Liver (tissue), 9 donors: Measurements from ENCODE around the gene CDCA3. TPM values are rescaled to one million over a fixed set of nuclear protein-coding genes. Genes with fewer than 3 reads are reported as not detected.
A peak's percentile ranks its signal among the peaks of the same experiment; 100 is the strongest.

Source experiments
- DNase-seq: peaks from one replicate; pipeline ENCODE4 v3.0.0-alpha.2; 2017; ENCODE audit warnings: low spot score
- H3K27ac ChIP-seq, 2 donors: one replicate each; pipeline ENCODE4 v1.7.0; 2013; ENCODE audit warnings: inconsistent platforms in 2 of 2, low read length in 2 of 2, control low read depth in 1 of 2, low read depth in 1 of 2, mild to moderate bottlenecking in 1 of 2
- H3K27me3 ChIP-seq, 4 donors: one replicate each; pipeline versions ENCODE4 v1.6.1 to v1.7.0; 2013; ENCODE audit warnings: low read length in 3 of 4, inconsistent platforms in 1 of 4, mild to moderate bottlenecking in 1 of 4, moderate library complexity in 1 of 4; ENCODE audit not compliant: control insufficient read depth in 4 of 4, insufficient read depth in 4 of 4
- H3K36me3 ChIP-seq, 4 donors: one replicate each; pipeline versions ENCODE4 v1.6.1 to v1.7.0; 2013; ENCODE audit warnings: low read length in 3 of 4, mild to moderate bottlenecking in 3 of 4, low read depth in 1 of 4, moderate library complexity in 1 of 4; ENCODE audit not compliant: control insufficient read depth in 4 of 4, insufficient read depth in 3 of 4
- H3K4me1 ChIP-seq, 4 donors: one replicate each; pipeline versions ENCODE4 v1.6.1 to v1.7.0; 2013; ENCODE audit warnings: low read length in 3 of 4, mild to moderate bottlenecking in 3 of 4, moderate library complexity in 1 of 4; ENCODE audit not compliant: control insufficient read depth in 4 of 4, insufficient read depth in 4 of 4
- H3K4me3 ChIP-seq, 3 donors: one replicate each; pipeline versions ENCODE4 v1.6.1 to v1.7.0; 2013; ENCODE audit warnings: low read length in 3 of 3, control low read depth in 1 of 3, low read depth in 1 of 3, mild to moderate bottlenecking in 1 of 3
- H3K9ac ChIP-seq, 2 donors: one replicate each; pipeline ENCODE4 v1.7.0; 2013; ENCODE audit warnings: low read length in 2 of 2, mild to moderate bottlenecking in 2 of 2, moderate library complexity in 2 of 2, control low read depth in 1 of 2, low read depth in 1 of 2
- H3K9me3 ChIP-seq, 4 donors: one replicate each; pipeline versions ENCODE4 v1.6.1 to v1.7.0; 2013; ENCODE audit warnings: low read length in 3 of 4; ENCODE audit not compliant: control insufficient read depth in 4 of 4
- EGR1 ChIP-seq, 2 donors: IDR thresholded peaks; 2 replicates each; pipeline ENCODE4 v1.6.1; 2016 to 2018; ENCODE audit warnings: antibody characterized with exemption in 2 of 2, low read depth in 2 of 2
- FOXA1 ChIP-seq: IDR thresholded peaks from 2 replicates; pipeline ENCODE4 v1.6.1; 2016; ENCODE audit warnings: antibody characterized with exemption
- FOXA2 ChIP-seq: IDR thresholded peaks from 2 replicates; pipeline ENCODE4 v1.6.1; 2016; ENCODE audit warnings: antibody characterized with exemption
- GABPA ChIP-seq, 2 donors: IDR thresholded peaks in 1 of 2; conservative IDR thresholded peaks in 1 of 2; 2 replicates each; pipeline ENCODE4 v1.6.1; 2016; ENCODE audit warnings: antibody characterized with exemption in 2 of 2, mild to moderate bottlenecking in 1 of 2, moderate library complexity in 1 of 2
- HNF4A ChIP-seq, 2 donors: conservative IDR thresholded peaks; 2 replicates each; pipeline ENCODE4 v1.6.1; 2016; ENCODE audit warnings: antibody characterized with exemption in 2 of 2, mild to moderate bottlenecking in 2 of 2
- HNF4G ChIP-seq: IDR thresholded peaks from 2 replicates; pipeline ENCODE4 v1.6.1; 2016; ENCODE audit warnings: antibody characterized with exemption
- JUND ChIP-seq, 2 donors: IDR thresholded peaks; 2 replicates each; pipeline ENCODE4 v1.6.1; 2016; ENCODE audit warnings: antibody characterized with exemption in 2 of 2
- NR2F2 ChIP-seq: IDR thresholded peaks from 2 replicates; pipeline ENCODE4 v1.6.1; 2016; ENCODE audit warnings: antibody characterized with exemption
- RAD21 ChIP-seq, 2 donors: IDR thresholded peaks; 2 replicates each; pipeline ENCODE4 v1.6.1; 2016; ENCODE audit warnings: antibody characterized with exemption in 2 of 2, mild to moderate bottlenecking in 2 of 2
- RXRA ChIP-seq, 2 donors: IDR thresholded peaks; 2 replicates each; pipeline ENCODE4 v1.6.1; 2017 to 2018; ENCODE audit warnings: antibody characterized with exemption in 2 of 2, mild to moderate bottlenecking in 1 of 2
- SP1 ChIP-seq: IDR thresholded peaks from 2 replicates; pipeline ENCODE4 v1.6.1; 2018; ENCODE audit warnings: antibody characterized with exemption, mild to moderate bottlenecking
- TAF1 ChIP-seq: conservative IDR thresholded peaks from 2 replicates; pipeline ENCODE4 v1.6.1; 2016; ENCODE audit warnings: antibody characterized with exemption, mild to moderate bottlenecking
- YY1 ChIP-seq: IDR thresholded peaks from 2 replicates; pipeline ENCODE4 v1.6.1; 2016; ENCODE audit warnings: antibody characterized with exemption, mild to moderate bottlenecking
- WGBS: extraction: QIAGEN DNeasy Blood & Tissue Kit; methylation state at CpG from one replicate; pipeline ENCODE4 v1.1.7; 2013; 5-methylcytosine and 5-hydroxymethylcytosine counted together
- polyA plus RNA-seq, 2 donors: library from polyadenylated mRNA; stranded (reverse) in 1 of 2; unstranded in 1 of 2; fragments of 200-250 nt in 1 of 2; fragments of >200 nt in 1 of 2; fragmentation: Nextera tagmentation in 1 of 2; extraction: Ambion mirVana in 1 of 2; gene quantifications; one replicate each; pipeline versions ENCODE4 v1.2.1 to v1.2.3, GENCODE V29; 2013 to 2015
- total RNA-seq, 2 donors: library from RNA; depleted of rRNA; stranded (reverse); fragments of >200 nt; gene quantifications; one replicate each; pipeline ENCODE4 v1.2.3, GENCODE V29; 2014
- TF ChIP-seq, protein P1 (sequence below): IDR thresholded peaks from 2 replicates; pipeline ENCODE4 v1.6.1; 2016; ENCODE audit warnings: antibody characterized with exemption, mild to moderate bottlenecking
- TF ChIP-seq, protein P2 (sequence below): IDR thresholded peaks from 2 replicates; pipeline ENCODE4 v1.6.1; 2016; ENCODE audit warnings: antibody characterized with exemption
- TF ChIP-seq, protein P3 (sequence below): fragments of 150-350 bp; IDR thresholded peaks from 2 replicates; pipeline ENCODE4 v1.5.1; 2017; ENCODE audit warnings: improper control_type of control experiment, low read depth, low read length; ENCODE audit not compliant: missing input control
- TF ChIP-seq, protein P4 (sequence below): IDR thresholded peaks from 2 replicates; pipeline ENCODE4 v1.6.1; 2016; ENCODE audit warnings: antibody characterized with exemption
- TF ChIP-seq, protein P5 (sequence below): IDR thresholded peaks from 2 replicates; pipeline ENCODE4 v1.6.1; 2016; ENCODE audit warnings: antibody characterized with exemption
- donor health status: healthy.
- donor health status: healthy.
- donor health status: healthy.
- donor health status: healthy.
- donor health status: healthy.

Gene CDCA3
- total and polyA plus RNA-seq, 4 donors, result 0.25 to 26.0 (median 2.6) TPM

DNA sequence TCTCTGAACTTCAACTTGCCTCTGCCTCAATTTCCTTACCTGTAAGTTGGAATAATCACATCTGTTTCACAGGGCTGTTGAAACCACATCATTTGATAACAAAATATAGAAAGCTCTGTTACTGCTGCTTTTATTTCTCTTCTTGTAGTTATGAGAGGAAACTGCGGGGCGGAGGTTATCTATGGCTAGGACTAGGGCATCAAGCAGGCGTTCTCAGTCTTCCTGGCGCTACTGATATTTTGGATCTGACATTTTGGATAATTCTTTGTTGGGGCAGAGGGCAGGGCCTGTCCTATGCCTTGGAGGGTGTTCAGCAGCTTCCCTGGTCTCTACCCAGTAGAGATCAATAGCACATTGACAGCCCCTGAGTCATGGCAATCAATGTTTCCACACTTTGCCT lies 19.0 kb downstream of the CDCA3 start:
- WGBS, result 83% methylated on average over 4 of the region's 4 CpGs
- Histone ChIP-seq H3K27ac (no peak overlapping the region), H3K4me3 (no peak overlapping the region), H3K27me3 (peaks cover 0 to 2% (median 0%) of the 10 kb centered on the region in 4 donors), H3K9me3 (no peaks in the 10 kb centered on the region), H3K36me3 (no peaks in the 10 kb centered on the region), H3K9ac (no peak overlapping the region), H3K4me1 (peaks cover 7 to 17% (median 12%) of the 10 kb centered on the region in 4 donors)
- DNase-seq, result no peak
- TF ChIP-seq HNF4G (no peak), NR2F2 (peak; percentile 98)

DNA sequence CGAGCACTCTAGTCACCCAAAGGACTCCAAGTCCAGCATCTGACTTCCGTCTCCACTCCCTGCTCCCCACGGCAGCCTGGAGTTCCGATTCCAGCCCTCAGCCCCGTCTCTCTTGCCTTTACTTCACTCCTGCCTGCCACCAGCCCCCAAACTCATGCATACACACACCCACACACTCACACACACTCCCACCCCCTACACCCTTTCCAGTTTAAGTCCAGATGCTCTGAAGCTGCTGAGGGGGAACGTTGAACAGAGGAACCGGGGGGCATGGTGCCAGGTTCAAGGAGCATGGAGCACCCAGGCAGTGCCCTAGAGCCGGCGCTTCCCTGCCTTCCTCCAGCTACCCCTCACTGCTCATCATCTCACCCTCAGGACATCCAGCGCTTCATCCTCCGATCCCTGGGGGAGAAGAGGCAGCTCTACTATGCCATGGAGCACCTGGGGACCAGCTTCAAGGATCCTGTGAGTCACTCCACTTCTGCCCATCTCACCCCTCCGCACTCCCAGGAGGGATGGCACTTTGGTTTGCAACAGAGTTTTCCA lies 19.6 kb downstream of the CDCA3 start:
- Histone ChIP-seq H3K36me3 (no peaks in the 10 kb centered on the region), H3K4me1 (peaks cover 7 to 17% (median 12%) of the 10 kb centered on the region in 4 donors), H3K27ac (no peak overlapping the region), H3K9me3 (no peaks in the 10 kb centered on the region), H3K27me3 (peaks cover 0 to 2% (median 0%) of the 10 kb centered on the region in 4 donors), H3K9ac (no peak overlapping the region), H3K4me3 (no peak overlapping the region)
- no peak for DNase-seq
- 86% methylated on average over 12 of the region's 12 CpGs for WGBS
- no peak for TF ChIP-seq RAD21 (IDR thresholded peaks at IDR 0.05)
- TF ChIP-seq, protein P1, sequence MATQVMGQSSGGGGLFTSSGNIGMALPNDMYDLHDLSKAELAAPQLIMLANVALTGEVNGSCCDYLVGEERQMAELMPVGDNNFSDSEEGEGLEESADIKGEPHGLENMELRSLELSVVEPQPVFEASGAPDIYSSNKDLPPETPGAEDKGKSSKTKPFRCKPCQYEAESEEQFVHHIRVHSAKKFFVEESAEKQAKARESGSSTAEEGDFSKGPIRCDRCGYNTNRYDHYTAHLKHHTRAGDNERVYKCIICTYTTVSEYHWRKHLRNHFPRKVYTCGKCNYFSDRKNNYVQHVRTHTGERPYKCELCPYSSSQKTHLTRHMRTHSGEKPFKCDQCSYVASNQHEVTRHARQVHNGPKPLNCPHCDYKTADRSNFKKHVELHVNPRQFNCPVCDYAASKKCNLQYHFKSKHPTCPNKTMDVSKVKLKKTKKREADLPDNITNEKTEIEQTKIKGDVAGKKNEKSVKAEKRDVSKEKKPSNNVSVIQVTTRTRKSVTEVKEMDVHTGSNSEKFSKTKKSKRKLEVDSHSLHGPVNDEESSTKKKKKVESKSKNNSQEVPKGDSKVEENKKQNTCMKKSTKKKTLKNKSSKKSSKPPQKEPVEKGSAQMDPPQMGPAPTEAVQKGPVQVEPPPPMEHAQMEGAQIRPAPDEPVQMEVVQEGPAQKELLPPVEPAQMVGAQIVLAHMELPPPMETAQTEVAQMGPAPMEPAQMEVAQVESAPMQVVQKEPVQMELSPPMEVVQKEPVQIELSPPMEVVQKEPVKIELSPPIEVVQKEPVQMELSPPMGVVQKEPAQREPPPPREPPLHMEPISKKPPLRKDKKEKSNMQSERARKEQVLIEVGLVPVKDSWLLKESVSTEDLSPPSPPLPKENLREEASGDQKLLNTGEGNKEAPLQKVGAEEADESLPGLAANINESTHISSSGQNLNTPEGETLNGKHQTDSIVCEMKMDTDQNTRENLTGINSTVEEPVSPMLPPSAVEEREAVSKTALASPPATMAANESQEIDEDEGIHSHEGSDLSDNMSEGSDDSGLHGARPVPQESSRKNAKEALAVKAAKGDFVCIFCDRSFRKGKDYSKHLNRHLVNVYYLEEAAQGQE, result no peak
- no peak for TF ChIP-seq FOXA2
- TF ChIP-seq YY1, result no peak
- no peak for TF ChIP-seq HNF4G
- TF ChIP-seq JUND (IDR thresholded peaks at IDR 0.05), result no peak
- no peak for TF ChIP-seq EGR1 (IDR thresholded peaks at IDR 0.05; ENCODE audit: low read depth in 2 of 2)

DNA sequence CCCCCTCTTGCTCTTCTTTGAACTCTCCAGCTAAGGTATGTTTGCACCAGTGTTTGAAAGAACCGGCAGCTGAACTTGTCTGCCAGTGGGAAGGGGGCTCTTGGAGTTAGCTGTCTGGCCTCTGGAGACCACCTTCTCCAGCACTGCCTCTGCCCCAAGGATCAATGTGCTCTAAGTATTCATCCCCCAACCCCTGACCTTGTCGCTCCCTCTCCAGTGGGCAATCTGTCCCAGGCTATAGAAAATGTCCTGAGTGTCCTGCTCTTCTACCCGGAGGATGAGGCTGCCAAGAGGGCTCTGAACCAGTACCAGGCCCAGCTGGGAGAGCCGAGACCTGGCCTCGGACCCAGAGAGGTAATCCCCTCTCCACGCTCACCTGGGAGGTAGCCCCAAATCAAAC lies 20.1 kb downstream of the CDCA3 start:
- H3K4me1 ChIP-seq, result peaks cover 7 to 17% (median 12%) of the 10 kb centered on the region in 4 donors
- DNase-seq, result no peak
- 87% methylated on average over 6 of the region's 6 CpGs for WGBS
- no peak for TF ChIP-seq JUND (IDR thresholded peaks at IDR 0.05)
- TF ChIP-seq, protein P2, sequence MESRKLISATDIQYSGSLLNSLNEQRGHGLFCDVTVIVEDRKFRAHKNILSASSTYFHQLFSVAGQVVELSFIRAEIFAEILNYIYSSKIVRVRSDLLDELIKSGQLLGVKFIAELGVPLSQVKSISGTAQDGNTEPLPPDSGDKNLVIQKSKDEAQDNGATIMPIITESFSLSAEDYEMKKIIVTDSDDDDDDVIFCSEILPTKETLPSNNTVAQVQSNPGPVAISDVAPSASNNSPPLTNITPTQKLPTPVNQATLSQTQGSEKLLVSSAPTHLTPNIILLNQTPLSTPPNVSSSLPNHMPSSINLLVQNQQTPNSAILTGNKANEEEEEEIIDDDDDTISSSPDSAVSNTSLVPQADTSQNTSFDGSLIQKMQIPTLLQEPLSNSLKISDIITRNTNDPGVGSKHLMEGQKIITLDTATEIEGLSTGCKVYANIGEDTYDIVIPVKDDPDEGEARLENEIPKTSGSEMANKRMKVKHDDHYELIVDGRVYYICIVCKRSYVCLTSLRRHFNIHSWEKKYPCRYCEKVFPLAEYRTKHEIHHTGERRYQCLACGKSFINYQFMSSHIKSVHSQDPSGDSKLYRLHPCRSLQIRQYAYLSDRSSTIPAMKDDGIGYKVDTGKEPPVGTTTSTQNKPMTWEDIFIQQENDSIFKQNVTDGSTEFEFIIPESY, result no peak
- TF ChIP-seq, protein P3, sequence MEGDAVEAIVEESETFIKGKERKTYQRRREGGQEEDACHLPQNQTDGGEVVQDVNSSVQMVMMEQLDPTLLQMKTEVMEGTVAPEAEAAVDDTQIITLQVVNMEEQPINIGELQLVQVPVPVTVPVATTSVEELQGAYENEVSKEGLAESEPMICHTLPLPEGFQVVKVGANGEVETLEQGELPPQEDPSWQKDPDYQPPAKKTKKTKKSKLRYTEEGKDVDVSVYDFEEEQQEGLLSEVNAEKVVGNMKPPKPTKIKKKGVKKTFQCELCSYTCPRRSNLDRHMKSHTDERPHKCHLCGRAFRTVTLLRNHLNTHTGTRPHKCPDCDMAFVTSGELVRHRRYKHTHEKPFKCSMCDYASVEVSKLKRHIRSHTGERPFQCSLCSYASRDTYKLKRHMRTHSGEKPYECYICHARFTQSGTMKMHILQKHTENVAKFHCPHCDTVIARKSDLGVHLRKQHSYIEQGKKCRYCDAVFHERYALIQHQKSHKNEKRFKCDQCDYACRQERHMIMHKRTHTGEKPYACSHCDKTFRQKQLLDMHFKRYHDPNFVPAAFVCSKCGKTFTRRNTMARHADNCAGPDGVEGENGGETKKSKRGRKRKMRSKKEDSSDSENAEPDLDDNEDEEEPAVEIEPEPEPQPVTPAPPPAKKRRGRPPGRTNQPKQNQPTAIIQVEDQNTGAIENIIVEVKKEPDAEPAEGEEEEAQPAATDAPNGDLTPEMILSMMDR, result no peak
- TF ChIP-seq SP1, result no peak
- no peak for TF ChIP-seq FOXA2
- no peak for TF ChIP-seq YY1
- TF ChIP-seq, protein P4, sequence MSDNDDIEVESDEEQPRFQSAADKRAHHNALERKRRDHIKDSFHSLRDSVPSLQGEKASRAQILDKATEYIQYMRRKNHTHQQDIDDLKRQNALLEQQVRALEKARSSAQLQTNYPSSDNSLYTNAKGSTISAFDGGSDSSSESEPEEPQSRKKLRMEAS, result no peak
- no peak for TF ChIP-seq HNF4A (conservative IDR thresholded peaks at IDR 0.05)
- no peak for TF ChIP-seq GABPA (IDR thresholded peaks at IDR 0.05 in 1 of 2, conservative IDR thresholded peaks at IDR 0.05 in 1 of 2)
- TF ChIP-seq HNF4G, result no peak
- TF ChIP-seq FOXA1, result no peak
- no peak for TF ChIP-seq RAD21 (IDR thresholded peaks at IDR 0.05)
- no peak for TF ChIP-seq NR2F2
- no peak for TF ChIP-seq EGR1 (IDR thresholded peaks at IDR 0.05; ENCODE audit: low read depth in 2 of 2)
- TF ChIP-seq TAF1, result no peak
- TF ChIP-seq, protein P5, sequence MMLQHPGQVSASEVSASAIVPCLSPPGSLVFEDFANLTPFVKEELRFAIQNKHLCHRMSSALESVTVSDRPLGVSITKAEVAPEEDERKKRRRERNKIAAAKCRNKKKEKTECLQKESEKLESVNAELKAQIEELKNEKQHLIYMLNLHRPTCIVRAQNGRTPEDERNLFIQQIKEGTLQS, result no peak
- TF ChIP-seq RXRA (IDR thresholded peaks at IDR 0.05), result no peak

More for the DNA sequence above, 20.1 kb downstream of the CDCA3 start:
- Histone ChIP-seq H3K27ac (no peak overlapping the region), H3K4me3 (no peak overlapping the region), H3K9ac (no peak overlapping the region), H3K27me3 (peaks cover 0 to 2% (median 0%) of the 10 kb centered on the region in 4 donors), H3K9me3 (no peaks in the 10 kb centered on the region), H3K36me3 (no peaks in the 10 kb centered on the region)
